Fibroblast of the aortic adventitia (primary cell): ENCODE measurements around the gene TC2N. TPM values are rescaled to one million over a fixed set of nuclear protein-coding genes. Genes with fewer than 3 reads are reported as not detected.
"Not testable (repeated sequence)": the region's sequence is repeated elsewhere in the genome, so short reads cannot be mapped to it uniquely, and the experiment has no call there.

Experiments
- DNase-seq: peaks from one replicate; pipeline ENCODE4 v3.0.0-alpha.2; 2010; ENCODE audit warnings: low read depth
- H3K4me3 ChIP-seq: 2 replicates; pipeline ENCODE4 v1.5.1; 2011; ENCODE audit warnings: low read depth, mild to moderate bottlenecking, control low read depth, low read length, moderate library complexity
- total RNA-seq: library from RNA; depleted of rRNA; stranded (reverse); fragments of >200 nt; gene quantifications from 2 replicates; pipeline ENCODE4 v1.2.3, GENCODE V29; 2012; ENCODE audit warnings: low replicate concordance
- TF ChIP-seq, protein P1 (sequence below): IDR thresholded peaks from 2 replicates; pipeline ENCODE4 v1.5.1; 2011; ENCODE audit warnings: mild to moderate bottlenecking, low read length, control low read depth, inconsistent platforms; ENCODE audit not compliant: insufficient read depth

TC2N gene
- total RNA-seq, 1 donor, result 1.6 TPM

DNA sequence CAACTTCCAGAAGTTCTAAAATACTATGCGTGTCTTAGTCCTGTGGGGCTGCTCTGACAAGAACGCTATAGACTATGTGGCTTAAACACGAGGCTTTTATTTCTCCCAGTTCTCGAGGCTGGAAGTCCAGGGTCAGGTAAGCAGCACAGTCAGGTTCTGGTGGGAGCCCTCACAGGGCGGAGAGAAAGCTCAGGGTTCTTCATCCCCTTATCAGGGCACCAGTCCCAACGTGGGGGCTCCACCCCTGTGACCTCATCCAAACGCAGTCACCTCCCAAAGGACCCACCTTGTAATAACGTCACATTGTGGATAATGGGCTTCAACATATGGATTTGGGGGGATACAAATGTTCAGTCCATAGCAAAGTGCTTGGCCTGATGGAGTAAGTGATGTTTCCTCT is 37.1 kb upstream of the TC2N start:
- no peak overlapping the region for H3K4me3 ChIP-seq
- TF ChIP-seq, protein P1, sequence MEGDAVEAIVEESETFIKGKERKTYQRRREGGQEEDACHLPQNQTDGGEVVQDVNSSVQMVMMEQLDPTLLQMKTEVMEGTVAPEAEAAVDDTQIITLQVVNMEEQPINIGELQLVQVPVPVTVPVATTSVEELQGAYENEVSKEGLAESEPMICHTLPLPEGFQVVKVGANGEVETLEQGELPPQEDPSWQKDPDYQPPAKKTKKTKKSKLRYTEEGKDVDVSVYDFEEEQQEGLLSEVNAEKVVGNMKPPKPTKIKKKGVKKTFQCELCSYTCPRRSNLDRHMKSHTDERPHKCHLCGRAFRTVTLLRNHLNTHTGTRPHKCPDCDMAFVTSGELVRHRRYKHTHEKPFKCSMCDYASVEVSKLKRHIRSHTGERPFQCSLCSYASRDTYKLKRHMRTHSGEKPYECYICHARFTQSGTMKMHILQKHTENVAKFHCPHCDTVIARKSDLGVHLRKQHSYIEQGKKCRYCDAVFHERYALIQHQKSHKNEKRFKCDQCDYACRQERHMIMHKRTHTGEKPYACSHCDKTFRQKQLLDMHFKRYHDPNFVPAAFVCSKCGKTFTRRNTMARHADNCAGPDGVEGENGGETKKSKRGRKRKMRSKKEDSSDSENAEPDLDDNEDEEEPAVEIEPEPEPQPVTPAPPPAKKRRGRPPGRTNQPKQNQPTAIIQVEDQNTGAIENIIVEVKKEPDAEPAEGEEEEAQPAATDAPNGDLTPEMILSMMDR, result no peak
- DNase-seq, result no peak

DNA sequence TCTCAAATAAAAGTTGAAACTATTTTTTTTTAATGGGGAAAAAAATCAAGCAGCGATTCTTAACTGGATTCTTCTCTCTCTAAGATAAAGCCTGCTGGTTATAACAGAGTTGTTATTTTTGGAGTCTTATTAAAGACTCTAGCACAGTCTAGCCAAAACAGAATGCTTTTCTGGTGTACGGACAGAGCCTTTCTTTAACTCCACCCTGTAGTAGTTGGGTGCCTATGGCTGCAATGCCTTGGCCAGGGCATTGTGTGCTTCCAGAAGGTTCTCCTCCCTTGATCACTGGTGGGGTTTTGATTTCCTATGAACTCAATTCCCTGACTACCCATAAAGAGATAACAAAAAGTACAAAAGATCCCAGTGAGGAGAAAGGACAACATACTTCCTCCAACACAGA is 35.7 kb upstream of the TC2N start:
- DNase-seq, result peak; percentile 71
- no peak overlapping the region for H3K4me3 ChIP-seq
- TF ChIP-seq, protein P1, result no peak

DNA sequence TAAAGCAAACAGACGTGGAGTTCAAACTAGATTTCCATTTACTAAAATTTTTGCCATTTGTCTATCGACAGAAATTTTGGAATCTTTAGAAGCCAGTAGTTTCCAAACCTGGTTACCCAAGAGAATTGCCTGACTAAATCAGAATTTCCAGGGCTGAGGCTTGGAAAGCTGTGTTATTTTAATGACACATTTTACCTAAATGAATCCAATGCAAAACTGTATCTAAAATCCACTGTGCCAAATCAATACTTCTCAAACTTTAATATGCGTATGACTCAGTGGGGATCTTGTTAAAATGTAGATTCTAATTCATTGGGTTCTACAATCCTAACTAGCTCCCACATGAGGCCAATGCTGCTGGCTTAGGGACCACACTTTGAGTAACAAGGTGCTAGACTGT is 35.0 kb upstream of the TC2N start:
- TF ChIP-seq, protein P1, result no peak
- DNase-seq, result peak; percentile 22
- no peak overlapping the region for H3K4me3 ChIP-seq

DNA sequence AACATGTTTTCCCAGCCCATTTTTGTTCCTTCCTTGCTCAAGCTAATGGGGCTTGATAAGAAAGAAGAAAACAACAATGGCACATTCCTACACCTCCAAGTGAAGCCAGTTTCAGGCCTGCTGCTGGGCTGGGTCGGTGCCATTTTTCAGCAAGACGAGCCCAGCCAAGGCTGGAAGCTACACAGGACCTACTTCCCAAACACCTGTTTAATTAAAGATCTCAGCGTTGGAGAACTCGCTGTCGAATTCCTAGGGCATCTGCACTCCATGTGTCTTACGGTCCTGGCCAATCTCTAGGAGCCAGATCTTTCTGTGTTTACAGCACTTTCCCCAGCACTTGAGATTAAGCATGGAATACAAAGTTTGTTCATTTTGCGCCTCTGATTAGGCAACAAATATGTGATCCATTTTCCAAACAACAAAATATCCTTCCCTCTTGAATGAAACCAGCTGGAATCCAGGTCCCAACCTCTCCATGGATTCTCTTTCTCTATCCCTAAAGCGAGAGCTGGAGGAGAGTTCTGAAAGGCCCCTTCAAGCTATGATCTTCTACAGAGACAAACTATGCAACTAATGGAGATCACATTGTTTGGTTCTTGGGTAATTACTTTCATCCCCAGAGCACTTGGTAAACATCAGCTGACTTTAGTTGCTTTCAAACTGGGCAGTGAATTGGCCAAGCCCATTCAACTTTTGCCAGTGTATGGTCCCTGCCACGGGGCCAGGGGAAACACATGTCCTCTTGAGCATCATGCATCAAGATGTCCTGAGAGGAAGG is 34.3 kb upstream of the TC2N start:
- no peak overlapping the region for H3K4me3 ChIP-seq
- peak; percentile 81 for DNase-seq

DNA sequence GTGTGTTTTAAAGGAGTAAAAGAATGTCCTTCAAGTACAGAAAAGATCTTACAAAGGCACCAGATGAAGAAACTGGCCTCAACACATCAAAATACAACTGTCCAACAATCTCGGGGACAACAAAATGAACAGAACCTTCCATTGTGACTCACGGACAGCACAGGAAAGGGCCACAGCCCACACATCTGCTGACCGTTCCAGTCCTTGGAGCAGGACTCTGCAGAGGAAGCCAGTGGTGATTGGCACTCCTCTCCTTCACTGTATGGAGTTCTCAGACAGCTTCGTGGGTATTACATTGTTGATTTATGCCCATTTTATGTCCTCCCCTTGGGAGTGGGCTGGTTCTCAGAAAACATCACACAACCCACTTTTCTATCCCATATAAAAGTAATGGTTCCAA is 32.5 kb upstream of the TC2N start:
- H3K4me3 ChIP-seq, result no peak overlapping the region
- DNase-seq, result peak; percentile 10
- TF ChIP-seq, protein P1, result no peak

More for the DNA sequence above, 34.3 kb upstream of the TC2N start:
- TF ChIP-seq, protein P1, result no peak

DNA sequence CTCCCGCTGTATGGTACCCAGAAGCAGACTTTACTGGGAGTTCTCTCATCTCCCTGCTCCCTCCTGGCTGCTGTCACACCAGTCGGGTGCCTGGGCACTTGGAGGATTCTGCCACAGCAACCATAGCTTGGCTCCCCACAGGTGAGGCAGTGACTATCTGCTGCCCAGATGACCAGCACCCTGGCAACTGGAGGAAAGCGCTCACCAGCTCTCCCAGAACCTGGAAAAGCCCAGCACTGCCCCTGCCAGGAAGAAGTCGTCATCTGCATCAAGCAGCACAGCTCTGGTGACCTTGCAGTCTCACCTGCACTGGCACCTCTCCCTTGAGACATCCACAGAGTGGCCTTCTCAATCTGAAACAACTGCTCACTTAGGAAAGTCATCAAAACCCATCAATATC is 31.9 kb upstream of the TC2N start:
- no peak for DNase-seq
- TF ChIP-seq, protein P1, result no peak
- no peak overlapping the region for H3K4me3 ChIP-seq

DNA sequence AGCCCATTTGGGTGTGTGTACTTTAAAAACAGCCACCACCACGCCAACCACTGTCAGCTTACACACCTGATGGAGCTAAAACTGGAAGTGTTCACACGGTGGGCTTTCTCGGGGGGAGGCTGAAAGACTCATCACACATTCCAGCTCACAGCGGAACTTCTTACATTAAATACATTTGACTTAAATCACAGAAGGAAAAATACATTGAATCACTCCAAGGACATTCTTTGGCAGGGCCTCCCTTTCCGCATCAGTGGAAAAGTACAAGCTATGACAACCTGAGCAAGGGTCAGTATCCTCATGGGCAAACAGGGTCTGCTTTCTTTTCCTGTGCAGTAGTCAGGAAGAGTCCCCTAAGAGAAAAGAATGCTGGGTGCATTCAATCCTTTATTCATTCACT is 31.0 kb upstream of the TC2N start:
- DNase-seq, result no peak
- no peak overlapping the region for H3K4me3 ChIP-seq
- TF ChIP-seq, protein P1, result no peak

DNA sequence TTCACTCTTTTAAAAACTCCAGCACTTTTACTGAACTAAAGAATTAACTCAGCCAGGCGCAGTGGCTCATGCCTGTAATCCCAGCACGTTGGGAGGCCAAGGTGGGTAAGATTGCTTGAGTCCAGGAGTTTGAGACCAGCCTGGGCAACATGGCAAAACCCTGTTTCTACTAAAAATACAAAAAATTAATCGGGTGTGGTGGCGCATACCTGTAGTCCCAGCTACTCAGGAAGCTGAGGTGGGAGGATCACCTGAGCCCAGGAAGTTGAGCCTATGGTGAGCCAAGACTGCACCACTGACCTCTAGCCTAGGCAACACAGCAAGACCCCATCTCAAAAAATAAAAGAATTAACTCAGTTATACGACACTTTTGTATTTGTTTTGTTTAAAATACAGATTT is 30.4 kb upstream of the TC2N start:
- not testable (repeated sequence) for H3K4me3 ChIP-seq, DNase-seq
